GM12874 (cell line): ENCODE results near the gene GTF3C1.

Experiments used
- CTCF ChIP-seq: IDR thresholded peaks from 2 replicates; pipeline ENCODE4 v1.5.1; 2011; ENCODE audit warnings: low read depth, mild to moderate bottlenecking, control low read depth, low read length, moderate library complexity; ENCODE audit not compliant: insufficient read depth

Gene GTF3C1

DNA sequence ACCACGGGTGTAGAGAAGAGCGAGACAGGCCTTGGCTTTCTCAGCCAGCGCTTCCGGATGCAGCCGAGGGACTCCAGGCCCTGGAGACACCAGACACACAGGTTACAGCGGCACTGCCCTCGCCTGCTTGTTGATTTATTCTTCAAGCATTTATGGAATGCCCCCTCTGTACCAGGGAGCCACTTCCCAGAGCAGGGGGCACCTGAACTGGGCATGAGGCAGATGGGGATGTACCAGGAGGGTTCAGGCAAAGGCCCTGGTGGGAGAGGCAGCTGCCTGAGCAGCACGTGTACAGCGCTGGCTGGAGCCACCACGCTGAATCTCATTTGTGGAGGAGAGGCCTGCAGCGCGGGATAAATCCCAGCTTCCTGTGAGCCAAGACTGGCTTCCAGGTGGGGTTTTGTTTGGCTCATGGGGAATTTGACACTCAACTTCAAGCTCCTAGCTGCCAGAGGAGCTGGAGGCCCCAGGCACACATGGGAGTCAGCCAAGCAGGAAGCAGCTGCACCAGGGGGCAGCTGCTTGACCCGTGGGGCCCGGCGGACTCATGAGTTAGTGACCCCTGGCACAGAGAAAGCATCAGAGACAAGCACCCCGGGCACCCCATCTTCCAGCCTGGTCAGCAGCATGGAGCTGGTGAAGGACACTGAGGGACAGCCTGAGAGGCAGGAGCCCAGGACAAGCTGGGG, 88.1 kb downstream of the GTF3C1 start:
- TF ChIP-seq CTCF, result no peak

DNA sequence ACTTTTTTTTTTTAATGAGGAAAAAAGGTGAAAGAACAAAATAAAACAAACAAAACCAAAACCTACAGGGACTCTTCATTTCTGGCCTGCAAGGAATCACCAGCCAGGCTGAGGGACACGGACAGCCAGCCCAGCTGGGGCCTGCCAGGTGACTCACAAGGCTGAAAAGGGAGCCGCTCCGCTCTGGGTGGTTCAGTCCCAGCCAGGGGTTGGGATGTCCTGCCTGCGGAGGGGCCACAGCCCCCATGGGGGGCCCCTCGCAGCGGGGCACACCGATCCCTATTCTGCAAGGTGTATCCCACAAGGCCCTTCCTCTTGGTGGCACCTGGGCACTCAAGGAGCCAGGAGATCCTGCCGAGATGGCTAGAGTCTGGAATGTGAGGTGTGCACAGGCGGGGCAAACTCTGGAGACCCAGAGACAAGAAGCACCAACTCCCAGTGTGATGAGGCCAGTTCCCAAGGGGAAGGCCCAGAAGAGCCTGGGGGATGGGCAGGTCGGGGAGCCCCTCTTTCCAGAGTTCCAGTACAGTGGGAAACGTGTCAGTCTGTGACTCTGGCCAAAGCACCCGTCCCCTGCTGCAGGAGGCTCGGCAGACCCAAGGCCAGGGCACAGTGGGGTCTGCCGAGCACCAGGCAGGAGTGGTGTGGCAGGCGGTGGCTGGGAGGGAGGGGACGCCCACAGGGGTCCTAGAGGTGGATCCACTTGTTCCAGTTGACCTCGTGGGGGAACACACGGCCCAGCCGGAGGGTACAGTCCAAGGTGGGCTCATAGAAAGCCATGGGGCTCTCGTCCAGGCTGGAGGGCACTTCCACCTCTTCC, 88.8 kb downstream of the GTF3C1 start:
- TF ChIP-seq CTCF, result no peak

DNA sequence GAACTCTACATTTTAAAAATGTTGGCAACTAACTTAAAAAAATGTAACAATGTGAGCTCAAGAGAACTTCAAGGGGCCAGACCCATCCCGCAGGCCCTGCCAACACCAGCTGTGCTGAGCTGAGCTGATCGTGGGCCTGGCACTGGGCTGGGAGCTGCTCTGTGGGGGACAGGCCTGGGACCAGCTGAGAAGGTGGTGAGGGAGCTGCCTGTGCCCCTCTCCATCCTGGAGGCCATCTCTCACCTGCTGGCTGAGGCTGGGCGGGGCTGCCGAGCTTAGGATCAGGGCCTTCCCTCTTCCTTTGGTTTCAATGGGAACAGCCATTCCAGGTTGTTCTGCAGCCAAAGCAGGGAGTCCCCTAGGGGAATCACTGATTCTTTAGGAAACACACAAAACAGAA, 89.5 kb downstream of the GTF3C1 start:
- no peak for TF ChIP-seq CTCF

DNA sequence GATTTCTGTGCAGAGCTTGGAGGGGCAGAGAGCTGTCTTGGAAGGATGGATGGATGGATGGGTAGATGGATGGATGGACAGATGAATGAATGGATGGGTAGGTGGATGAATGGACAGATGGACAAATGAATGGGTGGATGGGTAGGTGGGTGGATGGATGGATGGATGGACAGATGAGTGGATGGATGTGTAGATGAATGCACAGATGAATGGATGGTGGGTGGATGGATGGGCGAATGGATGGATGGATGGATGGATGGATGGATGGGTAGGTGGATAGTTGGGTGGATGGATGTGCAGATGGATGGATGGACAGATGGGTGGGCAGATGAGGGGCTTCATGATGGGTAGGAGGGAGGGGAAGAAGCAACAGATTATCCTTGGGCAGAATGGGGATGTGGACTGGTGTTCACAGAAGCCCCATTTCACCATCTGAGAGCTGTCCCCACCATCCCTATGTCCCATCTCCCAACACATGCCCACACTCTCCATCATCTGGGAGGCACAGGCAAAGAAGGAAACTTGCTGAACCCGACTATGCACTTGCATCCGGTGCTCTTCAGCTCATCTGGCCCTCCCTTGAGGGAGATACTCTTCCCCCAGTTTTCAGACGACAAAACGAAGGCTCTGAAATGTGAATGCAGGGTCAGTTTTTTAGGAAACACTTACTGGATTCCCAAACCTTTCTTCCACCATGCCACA, 90.6 kb downstream of the GTF3C1 start:
- TF ChIP-seq CTCF, result no peak

GRCh38 chr16:27458258-27458657, 91.5 kb downstream of the GTF3C1 start:
- no peak for TF ChIP-seq CTCF

DNA sequence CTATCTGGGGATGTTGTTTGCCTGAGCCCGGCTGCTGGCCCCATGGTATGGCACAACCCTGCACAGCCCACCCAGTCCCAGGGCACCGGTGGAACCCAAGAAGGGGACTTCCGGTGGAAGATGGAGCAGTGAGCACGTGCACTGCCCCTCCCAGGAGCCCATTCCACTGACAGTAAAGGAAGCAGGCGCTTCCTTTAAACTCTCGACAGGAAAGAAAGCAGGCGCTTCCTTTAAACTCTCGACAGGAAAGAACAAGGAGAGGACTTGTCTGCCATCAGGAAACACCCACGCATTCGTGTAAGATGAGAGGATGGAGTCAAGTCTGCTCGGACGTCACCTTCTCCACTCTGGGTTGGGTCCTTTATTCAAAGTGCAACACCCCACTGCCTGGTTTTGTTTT, 94.0 kb downstream of the GTF3C1 start:
- TF ChIP-seq CTCF, result no peak

GRCh38 chr16:27453494-27453825, 96.3 kb downstream of the GTF3C1 start:
- no peak for TF ChIP-seq CTCF
